Transverse colon (tissue), 4 donors: ENCODE data around the gene CUL1.

Experiments
- CTCF ChIP-seq, 5 experiments: fragments of 200-600 bp in 3 of 5; fragments of 450-650 bp in 2 of 5; sonication (generic) in 3 of 5; IDR thresholded peaks; 1 replicate in 2 of 5; 2 replicates in 3 of 5; pipeline ENCODE4 v1.5.1; 2016 to 2017; ENCODE audit warnings: antibody characterized with exemption in 5 of 5, inconsistent platforms in 3 of 5, mild to moderate bottlenecking in 2 of 5, moderate library complexity in 1 of 5
- EP300 ChIP-seq: sonication (generic); formaldehyde crosslinking; IDR thresholded peaks from one replicate; pipeline ENCODE4 v1.6.1; 2017; ENCODE audit warnings: antibody characterized with exemption, low read depth
- POLR2A ChIP-seq: fragments of 450-650 bp; IDR thresholded peaks from one replicate; pipeline ENCODE4 v1.6.1; 2016; ENCODE audit warnings: antibody characterized with exemption, mild to moderate bottlenecking, moderate library complexity
- POLR2AphosphoS5 ChIP-seq, 3 donors: sonication (generic); formaldehyde crosslinking; IDR thresholded peaks; one replicate each; pipeline ENCODE4 v1.6.1; 2016; ENCODE audit warnings: antibody characterized with exemption in 3 of 3

DNA sequence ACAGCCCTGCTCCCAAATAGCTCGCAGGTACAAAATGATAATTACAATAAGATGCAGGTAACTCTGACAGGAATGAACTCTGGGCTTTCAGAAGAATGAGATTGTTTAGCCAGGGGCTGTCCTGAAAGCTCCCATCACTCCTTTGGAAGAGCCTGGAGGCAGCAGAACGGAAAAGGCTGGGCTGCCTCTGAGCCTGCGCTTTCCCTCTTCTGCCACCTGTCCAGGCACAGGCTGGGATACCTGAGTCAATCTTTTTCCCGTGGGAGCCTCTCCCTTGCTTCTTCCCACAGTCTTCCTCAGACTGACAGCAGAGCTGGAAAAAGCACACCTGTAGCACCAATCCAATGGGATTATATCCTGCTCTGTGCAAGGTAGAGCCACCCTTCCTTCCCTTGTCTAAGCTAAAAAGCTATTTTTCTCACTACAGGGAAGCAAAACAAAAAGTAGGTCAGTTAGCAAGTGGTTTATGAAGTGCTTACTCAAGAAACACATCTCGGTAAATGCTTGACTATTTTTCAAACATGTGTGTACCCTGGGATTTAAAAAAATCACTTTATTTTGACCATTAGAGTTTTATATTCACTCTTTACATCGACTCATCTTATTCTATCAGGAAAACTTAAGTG lies 12.3 kb upstream of the CUL1 start:
- no peak for TF ChIP-seq CTCF (IDR thresholded peaks at IDR 0.05)
- TF ChIP-seq POLR2A = no peak
- no peak for TF ChIP-seq POLR2AphosphoS5 (IDR thresholded peaks at IDR 0.05)
- no peak for TF ChIP-seq EP300
